Measurements from ENCODE around the gene MUC15. TPM values are rescaled to one million over a fixed set of nuclear protein-coding genes. Genes with fewer than 3 reads are reported as not detected.

The MUC15 gene
- total RNA-seq, 1 experiment from 2014 or later: not detected

GRCh38 chr11:26537341-26537740, 34.7 kb downstream of the MUC15 start:
- Histone ChIP-seq H3F3A (ENCODE audit: low read length, unreplicated experiment) (no peaks in the 10 kb centered on the region), H3K9ac (ENCODE audit: low read length) (no peak overlapping the region), H3K4me2 (ENCODE audit: low read length) (no peak overlapping the region), H3K9me2 (replicated peaks; ENCODE audit: low read length) (no peaks in the 10 kb centered on the region), H3K36me3 (ENCODE audit: low read depth, low read length) (no peaks in the 10 kb centered on the region), H3K4me1 (ENCODE audit: insufficient read depth, low read length) (no peaks in the 10 kb centered on the region), H3K4me3 (ENCODE audit: low read length) (no peak overlapping the region), H3K9me3 (ENCODE audit: low read length) (no peaks in the 10 kb centered on the region), H3K27me3 (ENCODE audit: low read length) (no peaks in the 10 kb centered on the region), H2AFZ (ENCODE audit: low read length) (no peak overlapping the region), H3K79me2 (ENCODE audit: low read length) (no peaks in the 10 kb centered on the region), H4K20me1 (ENCODE audit: low read length) (no peaks in the 10 kb centered on the region), H3K27ac (ENCODE audit: low read length) (no peak overlapping the region)
- intact Hi-C loops (cut with micrococcal nuclease): no loop called here
- no TSS peak for BruUV-seq (replicated peaks)
- CTCF ChIA-PET: no interaction called here
- POLR2A ChIA-PET (ENCODE audit: unreplicated experiment): no interaction called here
- TF ChIP-seq CTCF (conservative IDR thresholded peaks at IDR 0.05; ENCODE audit: low read depth, low read length) (no peak), EZH2phosphoT487 (IDR thresholded peaks at IDR 0.05; ENCODE audit: borderline replicate concordance, low read length) (no peak), EZH2 (IDR thresholded peaks at IDR 0.05; ENCODE audit: low read length, unreplicated experiment) (no peak)
- no peak for DNase-seq
- no peak for ATAC-seq

GRCh38 chr11:26527685-26528084, 44.4 kb downstream of the MUC15 start:
- no peak overlapping the region for H3K9ac ChIP-seq (ENCODE audit: low read length)
- H3K9me2 ChIP-seq (replicated peaks; ENCODE audit: low read length): no peaks in the 10 kb centered on the region
- no peaks in the 10 kb centered on the region for H3F3A ChIP-seq (ENCODE audit: low read length, unreplicated experiment)
- ATAC-seq (no peak), DNase-seq (no peak)
- H3K4me2 ChIP-seq (ENCODE audit: low read length): no peak overlapping the region
- H4K20me1 ChIP-seq (ENCODE audit: low read length): no peaks in the 10 kb centered on the region
- H2AFZ ChIP-seq (ENCODE audit: low read length): no peak overlapping the region
- POLR2A ChIA-PET (ENCODE audit: unreplicated experiment): no interaction called here
- no peaks in the 10 kb centered on the region for H3K36me3 ChIP-seq (ENCODE audit: low read depth, low read length)
- intact Hi-C loops (cut with micrococcal nuclease): no loop called here
- no peak overlapping the region for H3K4me3 ChIP-seq (ENCODE audit: low read length)
- no TSS peak for BruUV-seq (replicated peaks)
- TF ChIP-seq EZH2phosphoT487 (IDR thresholded peaks at IDR 0.05; ENCODE audit: borderline replicate concordance, low read length) (no peak), CTCF (conservative IDR thresholded peaks at IDR 0.05; ENCODE audit: low read depth, low read length) (no peak), EZH2 (IDR thresholded peaks at IDR 0.05; ENCODE audit: low read length, unreplicated experiment) (no peak)
- H3K79me2 ChIP-seq (ENCODE audit: low read length): no peaks in the 10 kb centered on the region
- CTCF ChIA-PET: no interaction called here
- no peaks in the 10 kb centered on the region for H3K4me1 ChIP-seq (ENCODE audit: insufficient read depth, low read length)
- H3K27ac ChIP-seq (ENCODE audit: low read length): no peak overlapping the region
- H3K27me3 ChIP-seq (ENCODE audit: low read length): no peaks in the 10 kb centered on the region
- no peaks in the 10 kb centered on the region for H3K9me3 ChIP-seq (ENCODE audit: low read length)

DNA sequence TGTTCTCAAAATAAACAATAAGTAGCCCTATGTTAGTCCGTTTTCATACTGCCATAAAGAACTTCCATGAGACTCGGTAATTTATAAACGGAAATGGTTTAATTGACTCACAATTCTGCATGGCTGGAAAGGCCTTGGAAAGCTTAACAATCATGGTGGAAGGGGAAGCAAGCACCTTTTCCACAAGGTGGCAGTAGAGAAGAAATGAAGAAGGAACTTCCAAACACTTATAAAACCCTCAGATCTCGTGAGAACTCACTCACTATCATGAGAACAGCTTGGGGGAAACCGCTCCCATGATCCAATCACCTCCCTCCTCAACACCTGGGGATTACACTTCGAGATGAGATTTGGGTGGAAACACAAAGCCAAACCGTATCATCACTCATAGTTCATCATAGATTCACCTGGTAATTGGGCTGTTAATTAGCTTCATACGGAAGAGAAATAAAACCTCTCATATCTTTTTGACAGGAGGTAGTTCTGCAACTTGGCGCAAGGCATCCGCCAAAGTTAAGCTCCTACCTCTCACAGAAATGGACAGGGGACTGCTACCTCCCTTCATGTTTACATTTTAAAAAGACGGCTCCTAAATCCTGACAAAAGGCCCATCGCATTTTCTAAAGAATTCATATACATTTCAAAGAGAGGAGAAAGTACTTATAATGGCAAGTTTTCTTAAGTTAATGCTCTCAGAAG, 49.0 kb downstream of the MUC15 start:
- TF ChIP-seq CTCF (conservative IDR thresholded peaks at IDR 0.05; ENCODE audit: low read depth, low read length): peak; percentile 48; the same call in 1 of the 2 replicates
- no peak for TF ChIP-seq EZH2 (IDR thresholded peaks at IDR 0.05; ENCODE audit: low read length, unreplicated experiment)
- H4K20me1 ChIP-seq (ENCODE audit: low read length): no peaks in the 10 kb centered on the region
- no peak overlapping the region for H3K27ac ChIP-seq (ENCODE audit: low read length)
- no peaks in the 10 kb centered on the region for H3K36me3 ChIP-seq (ENCODE audit: low read depth, low read length)
- ChIA-PET CTCF (no interaction called here), POLR2A (ENCODE audit: unreplicated experiment) (no interaction called here)
- intact Hi-C loops (cut with micrococcal nuclease): no loop called here
- no peaks in the 10 kb centered on the region for H3K9me3 ChIP-seq (ENCODE audit: low read length)
- no peak for ATAC-seq
- H3K4me1 ChIP-seq (ENCODE audit: insufficient read depth, low read length): no peaks in the 10 kb centered on the region
- H3K79me2 ChIP-seq (ENCODE audit: low read length): no peaks in the 10 kb centered on the region
- H3K4me2 ChIP-seq (ENCODE audit: low read length): no peak overlapping the region
- H3K9ac ChIP-seq (ENCODE audit: low read length): no peak overlapping the region
- no peak overlapping the region for H3K4me3 ChIP-seq (ENCODE audit: low read length)
- H3K27me3 ChIP-seq (ENCODE audit: low read length): no peaks in the 10 kb centered on the region
- no peaks in the 10 kb centered on the region for H3F3A ChIP-seq (ENCODE audit: low read length, unreplicated experiment)
- H2AFZ ChIP-seq (ENCODE audit: low read length): no peak overlapping the region
- BruUV-seq (replicated peaks): no TSS peak
- no peaks in the 10 kb centered on the region for H3K9me2 ChIP-seq (replicated peaks; ENCODE audit: low read length)
- DNase-seq: peak; percentile 45

Measured in PC-3 (cell line).